Activated CD4-positive, alpha-beta T cell treated with anti-CD3 and anti-CD28 coated beads, Interleukin-10, Interleukin-2, amounts not matched to agents 100 ng/mL and 50 ng/mL, durations not matched to agents 16 hours and 8 hours (primary cell): Measurements from ENCODE around the gene SAMD8.
"Not testable (repeated sequence)": the region's sequence is repeated elsewhere in the genome, so short reads cannot be mapped to it uniquely, and the experiment has no call there.

Experiments used
- DNase-seq: peaks from one replicate; pipeline ENCODE4 v3.0.0-alpha.2; 2020

SAMD8 gene

GRCh38 chr10:75086278-75086934 lies 25.1 kb upstream of the SAMD8 start:
- no peak for DNase-seq

DNA sequence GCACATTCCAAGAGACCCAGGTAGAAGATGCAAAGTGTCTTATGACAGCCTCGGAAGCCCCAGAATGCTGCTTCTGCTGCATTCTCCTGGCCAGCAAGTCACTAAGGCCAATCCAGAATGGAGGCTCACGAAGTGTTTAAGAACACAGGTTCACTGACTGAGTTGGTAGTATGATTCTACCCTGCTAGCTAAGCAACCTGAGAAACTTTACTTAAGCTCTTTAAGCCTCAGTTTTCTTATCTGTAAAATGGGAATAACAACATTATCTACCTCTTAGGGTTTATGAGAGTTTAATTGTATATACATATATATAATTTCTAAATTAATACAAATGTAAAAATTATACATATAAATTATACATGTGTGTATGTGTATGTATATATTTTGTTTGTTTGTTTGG lies 22.8 kb upstream of the SAMD8 start:
- no peak for DNase-seq

DNA sequence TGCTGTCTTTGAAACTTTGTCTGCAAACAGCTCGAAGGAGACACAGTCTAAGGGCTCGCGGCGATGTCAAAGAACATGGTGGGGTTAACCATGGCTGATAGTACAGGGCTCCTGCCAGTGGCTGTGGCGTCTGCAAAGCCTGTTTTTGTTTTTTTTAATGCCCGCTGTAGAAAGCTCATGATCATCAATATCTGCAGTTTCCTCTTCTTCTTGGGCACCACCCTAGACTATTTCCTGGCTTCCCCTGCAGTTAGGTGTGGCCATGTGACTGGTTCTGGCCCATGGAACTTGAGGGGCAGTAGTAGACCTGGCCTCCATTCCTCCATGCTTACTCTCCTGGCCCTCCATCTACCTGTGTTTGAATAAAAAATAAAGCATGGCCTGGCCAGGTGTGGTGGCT lies 21.8 kb upstream of the SAMD8 start:
- no peak for DNase-seq

DNA sequence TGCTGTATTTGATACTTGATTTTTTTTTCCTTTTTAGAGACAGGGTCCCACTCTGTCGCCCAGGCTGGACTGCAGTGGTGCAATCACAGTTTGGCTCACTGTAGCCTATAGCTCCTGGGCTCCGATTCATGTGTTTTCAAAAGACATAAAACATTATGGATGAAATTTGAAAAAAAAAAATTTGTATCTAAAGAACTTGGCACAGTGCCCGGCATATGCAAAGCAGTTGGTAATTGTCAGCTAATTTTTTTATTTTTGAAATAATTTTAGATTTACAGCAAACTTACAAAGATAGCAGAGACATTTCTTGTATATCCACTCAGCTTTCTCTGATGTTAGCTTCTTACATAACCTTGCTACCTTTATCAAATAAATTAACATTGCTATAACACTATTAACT lies 20.3 kb upstream of the SAMD8 start:
- DNase-seq = no peak

GRCh38 chr10:75094465-75094864 lies 17.0 kb upstream of the SAMD8 start:
- DNase-seq = no peak

DNA sequence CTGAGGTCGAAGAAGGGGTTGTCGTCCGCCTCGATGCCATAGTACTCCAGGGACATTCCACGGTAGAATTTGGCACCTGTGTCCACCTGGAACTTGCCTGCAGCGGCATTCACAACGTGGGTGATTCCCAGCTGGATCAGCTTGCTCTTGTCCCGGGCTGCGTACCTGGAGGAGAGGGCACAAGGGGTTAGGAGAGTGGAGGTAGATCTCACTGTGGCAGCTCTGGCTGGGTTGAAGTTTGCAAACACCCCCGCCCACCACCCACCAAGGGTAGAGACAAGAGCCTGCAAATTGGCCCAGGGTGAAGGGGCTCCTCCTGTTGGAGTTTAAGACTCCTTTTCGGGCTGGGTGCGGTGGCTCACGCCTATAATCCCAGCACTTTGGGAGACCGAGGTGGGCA lies 15.8 kb upstream of the SAMD8 start:
- no peak for DNase-seq

DNA sequence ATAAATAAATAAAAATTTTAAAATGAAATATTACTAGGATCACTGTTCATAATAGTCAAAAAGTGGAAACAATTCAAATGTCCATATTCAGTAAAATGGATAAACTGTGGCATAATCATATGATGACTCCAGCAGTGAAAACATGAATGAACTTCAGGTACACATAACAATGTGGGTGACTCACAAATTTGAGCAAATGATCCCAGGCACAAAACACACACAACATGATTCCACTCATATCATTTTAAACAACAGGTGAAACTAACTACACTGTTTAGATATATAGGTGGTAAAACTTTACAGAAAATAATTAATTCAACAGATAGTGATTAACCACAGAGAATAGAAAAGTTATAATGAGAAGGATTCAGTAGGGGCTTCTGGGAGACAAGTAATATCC lies 14.7 kb upstream of the SAMD8 start:
- no peak for DNase-seq

DNA sequence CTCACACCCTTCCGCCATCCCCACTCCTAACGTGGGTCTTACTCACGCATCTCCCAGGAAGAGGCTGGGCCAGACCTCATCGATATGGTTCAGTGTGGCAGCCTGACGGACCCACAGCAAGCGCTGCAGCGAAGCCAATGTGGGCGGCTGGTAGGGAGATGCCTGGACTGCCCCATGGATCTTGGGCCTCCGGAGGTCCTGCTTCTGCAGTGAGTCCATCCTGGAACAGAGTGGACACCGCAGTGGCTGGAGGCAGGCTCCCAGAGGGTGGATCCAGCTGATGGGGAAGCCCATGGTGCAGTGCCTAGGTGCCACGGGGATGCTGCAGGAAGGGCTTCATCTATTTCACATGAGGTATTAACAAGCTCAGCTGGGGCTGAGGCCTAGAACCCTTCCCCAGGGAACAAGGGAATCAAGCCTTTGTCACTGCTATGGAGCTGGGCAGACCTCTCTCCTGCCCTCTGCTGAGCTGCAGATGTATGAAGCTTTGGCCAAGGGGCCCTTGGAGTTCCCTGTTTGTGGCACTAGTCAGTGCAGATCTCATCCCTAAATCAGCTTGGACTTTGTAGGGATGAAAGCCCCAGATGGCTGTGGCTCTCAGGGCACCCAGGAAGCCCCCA lies 13.7 kb upstream of the SAMD8 start:
- DNase-seq = no peak

- no peak for DNase-seq
Measured at GRCh38 chr10:75098902-75099673, 12.4 kb upstream of the SAMD8 start.

- DNase-seq = peak; percentile 80
Measured at GRCh38 chr10:75099952-75100763, 11.3 kb upstream of the SAMD8 start.

DNA sequence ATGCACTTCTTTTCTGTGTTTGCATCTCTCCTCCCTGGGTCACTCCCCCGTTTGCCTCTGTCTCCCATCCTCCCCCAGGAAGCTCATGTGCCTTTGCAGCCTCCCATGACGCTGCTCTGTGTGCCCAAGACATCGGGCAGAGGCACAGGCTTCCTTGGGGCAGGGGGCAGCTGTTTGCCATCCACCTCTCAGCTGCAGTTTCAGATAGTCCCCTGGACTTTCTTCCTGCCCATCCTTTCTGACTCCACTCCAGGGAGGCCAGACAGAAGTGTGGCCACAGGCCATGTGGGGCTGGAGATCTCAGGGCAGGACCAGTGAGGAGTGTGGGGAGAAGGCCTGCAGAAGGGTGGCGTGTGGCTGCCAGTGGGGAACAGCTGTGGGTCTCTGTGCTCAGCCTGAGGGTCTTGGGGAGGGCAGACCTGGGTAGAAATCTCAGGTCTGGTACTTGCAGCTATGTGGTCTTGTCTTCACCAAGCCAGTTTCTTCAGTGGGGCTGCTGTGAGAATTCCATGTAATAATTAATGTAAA lies 10.6 kb upstream of the SAMD8 start:
- DNase-seq = no peak

DNA sequence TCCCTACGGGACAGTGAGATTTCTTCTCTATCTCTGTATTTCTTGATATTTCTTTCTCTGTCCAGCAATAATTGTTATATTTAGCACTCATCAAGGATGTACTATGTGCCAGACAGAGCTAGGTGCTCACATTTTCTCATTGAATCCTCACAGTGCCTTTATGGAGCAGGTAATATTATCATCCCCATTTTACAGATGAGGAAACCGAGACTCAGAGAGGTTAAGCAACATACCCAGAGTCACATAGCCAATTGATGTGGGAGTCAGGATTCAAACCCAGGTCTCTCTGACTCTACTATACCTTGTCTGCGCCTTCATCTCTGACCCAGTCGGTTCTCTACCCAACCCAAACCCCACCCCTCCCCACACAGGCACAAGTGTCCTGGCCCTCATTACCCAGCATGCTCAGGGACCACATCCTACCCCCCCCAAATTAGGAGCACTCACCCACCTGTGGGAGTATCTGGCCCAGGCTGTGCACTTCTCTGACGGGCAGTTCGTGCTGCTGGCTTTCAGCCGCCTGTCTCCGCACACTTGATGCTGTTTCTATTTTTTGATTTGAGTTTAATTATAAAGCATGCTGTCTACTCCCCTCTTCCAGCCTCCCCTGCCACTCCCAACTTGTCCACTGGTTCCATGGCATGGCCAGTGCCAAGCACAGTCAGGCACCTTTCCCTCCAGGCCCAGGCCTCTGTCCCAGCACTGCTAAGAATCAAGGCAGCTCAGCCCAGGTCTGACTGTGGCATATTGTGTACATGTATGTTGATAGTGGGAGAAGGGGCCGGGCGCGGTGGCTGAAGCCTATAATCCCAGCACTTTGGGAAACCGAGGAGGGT lies 9.8 kb upstream of the SAMD8 start:
- DNase-seq = no peak

DNA sequence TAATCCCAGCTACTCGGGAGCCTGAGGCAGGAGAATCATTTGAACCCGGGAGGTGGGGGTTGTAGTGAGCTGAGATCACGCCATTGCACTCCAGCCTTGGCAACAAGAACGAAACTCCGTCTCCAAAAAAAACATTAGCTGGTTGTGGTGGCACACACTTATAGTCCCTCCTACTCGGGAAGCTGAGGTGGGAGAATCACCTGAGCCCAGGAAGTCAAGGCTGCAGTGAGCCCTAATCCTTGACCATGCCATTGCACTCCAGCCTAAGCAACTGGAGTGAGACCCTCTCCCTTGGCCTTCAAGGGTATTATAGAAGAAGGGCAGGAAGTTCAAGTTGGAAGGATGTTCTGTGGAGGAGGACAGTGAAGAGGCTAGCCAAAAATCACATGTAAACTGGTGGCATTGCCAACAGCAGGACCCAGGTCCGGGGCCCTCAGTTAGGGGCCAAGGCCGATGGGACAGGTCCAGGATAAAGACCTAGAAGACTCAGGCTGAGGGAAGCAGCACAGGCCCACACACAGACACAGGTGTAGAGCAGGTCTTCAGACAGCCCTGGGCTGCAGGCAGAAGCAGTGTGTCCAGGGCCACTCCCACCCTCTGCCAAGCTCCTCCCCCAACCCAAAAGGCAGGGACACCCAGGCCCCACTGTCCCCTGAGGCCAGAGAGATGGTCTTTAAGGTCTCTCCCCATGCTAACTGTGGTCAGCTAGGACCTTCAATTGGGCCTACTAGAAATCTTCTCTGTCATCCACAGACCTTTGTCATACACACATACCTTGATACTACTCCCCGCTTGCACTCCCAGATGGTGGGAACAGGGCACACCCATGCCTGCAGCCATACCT lies 8.4 kb upstream of the SAMD8 start:
- DNase-seq = no peak

DNA sequence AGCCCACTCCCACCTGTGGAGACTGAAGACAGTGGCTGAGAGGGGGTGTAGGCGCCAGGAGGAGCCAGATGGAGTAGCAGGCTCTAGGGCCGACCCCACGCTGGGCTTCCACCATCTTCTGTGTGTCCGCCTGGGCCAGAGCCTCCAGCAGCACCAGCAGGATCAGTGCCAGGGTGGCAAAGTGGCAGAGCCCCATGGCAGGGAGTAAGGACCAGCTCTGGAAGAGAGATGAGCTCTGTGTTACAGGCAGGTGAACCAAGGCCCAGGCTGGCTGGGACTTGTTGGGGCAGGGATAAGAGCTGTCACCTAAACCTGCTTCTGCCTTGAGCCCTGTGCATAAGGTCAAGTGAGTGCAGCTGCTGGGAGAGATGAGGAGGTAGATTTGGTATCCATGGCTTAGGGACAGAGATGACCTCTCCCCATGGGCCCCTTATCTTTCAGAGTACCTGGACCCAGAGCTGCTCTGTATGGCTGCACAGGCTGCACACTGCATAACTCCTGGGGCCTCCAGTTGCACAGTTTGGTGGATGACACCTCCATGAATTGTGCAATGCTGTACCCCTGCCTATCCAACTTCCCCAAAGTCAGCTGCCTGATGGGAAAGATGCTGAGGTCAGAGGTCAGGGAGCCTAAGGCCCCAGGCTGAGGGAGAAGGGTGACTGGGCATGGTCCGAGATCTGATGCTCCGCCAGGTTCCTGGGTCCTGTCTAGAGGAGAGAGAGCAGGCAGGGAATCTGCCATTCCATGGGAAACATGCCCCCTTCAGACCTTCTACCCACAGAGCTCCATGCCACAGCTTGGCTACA lies 7.4 kb upstream of the SAMD8 start:
- no peak for DNase-seq

GRCh38 chr10:75104842-75105241 lies 6.6 kb upstream of the SAMD8 start:
- DNase-seq = no peak

GRCh38 chr10:75105576-75106197 lies 5.8 kb upstream of the SAMD8 start:
- DNase-seq = no peak

DNA sequence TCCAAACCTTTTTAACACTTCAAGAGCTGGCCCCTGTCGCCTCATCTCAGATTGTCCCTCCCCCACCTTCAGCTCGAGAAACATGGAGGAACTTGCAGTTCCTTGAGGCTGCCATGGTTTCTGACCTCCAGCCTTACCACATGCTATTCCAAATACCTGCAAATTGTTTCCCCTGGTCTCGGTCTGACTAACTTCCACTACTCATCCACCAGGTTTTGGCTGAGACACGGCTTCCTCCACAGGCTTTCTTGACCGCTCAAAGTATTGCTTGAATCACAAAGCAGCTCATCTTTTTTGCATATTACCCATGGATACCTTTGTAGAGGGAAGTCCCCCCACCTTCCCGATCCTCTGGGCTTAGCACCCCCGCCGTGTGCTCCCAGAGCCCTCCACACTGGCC lies 5.2 kb upstream of the SAMD8 start:
- no peak for DNase-seq

- not testable (repeated sequence) for DNase-seq
Measured at GRCh38 chr10:75106891-75107290, 4.6 kb upstream of the SAMD8 start.

DNA sequence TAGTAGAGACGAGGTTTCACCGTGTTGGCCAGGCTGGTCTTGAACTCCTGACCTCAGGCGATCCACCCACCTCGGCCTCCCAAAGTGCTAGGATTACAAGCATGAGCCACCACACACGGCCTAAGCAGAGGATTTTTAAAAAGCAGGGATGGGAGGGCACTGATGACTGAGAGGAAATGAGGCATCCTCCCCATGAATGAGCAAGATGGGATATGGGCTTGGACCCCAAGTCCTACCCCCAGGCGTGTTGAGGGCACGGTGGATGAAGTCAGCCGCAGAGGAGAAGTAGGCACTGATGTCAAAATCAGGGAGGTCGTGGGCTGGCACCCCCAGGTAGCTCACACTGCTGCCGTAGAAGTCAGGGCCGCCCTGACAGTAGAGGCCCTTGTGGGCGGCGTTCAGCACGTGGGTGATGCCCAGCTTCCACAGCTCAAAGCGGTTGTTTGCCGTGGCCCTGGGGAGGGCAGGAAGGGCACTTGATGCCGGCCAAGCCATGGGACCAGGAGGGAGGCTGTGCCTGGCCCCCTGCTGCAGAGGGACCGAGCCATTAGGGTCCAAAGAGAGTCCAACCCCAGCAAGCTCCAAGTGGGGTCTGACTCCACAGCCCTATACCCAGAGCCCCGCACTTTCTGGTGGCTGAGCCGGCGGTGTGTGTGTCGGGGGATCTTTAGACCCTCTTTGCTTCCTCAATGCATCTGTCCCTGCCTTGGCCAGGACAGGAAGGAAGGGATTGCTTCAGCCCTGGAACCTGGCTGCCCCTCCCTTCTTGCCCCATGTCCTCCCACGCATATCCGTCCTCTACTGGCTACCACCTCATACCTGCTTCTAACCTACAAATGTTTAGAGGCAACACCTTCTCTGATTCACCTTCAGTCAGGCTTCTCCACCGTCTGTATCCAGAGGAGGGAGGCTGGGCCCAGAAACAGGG lies 3.4 kb upstream of the SAMD8 start:
- DNase-seq = no peak
